Activated CD8-positive, alpha-beta T cell treated with anti-CD3 and anti-CD28 coated beads for 36 hours (primary cell): Measurements from ENCODE around the gene VGF. TPM values are rescaled to one million over a fixed set of nuclear protein-coding genes. Genes with fewer than 3 reads are reported as not detected.
"Not testable (repeated sequence)": the region's sequence is repeated elsewhere in the genome, so short reads cannot be mapped to it uniquely, and the experiment has no call there.

Experiments used
- ATAC-seq: fragments of 200-7000 bp; cut with Tn5 transposase; one replicate; pipeline ENCODE4 v1.10.0; 2021; ENCODE audit warnings: mild to moderate bottlenecking, moderate library complexity
- CTCF ChIA-PET: fragments of 350-600 bp; sonication (Branson Sonifier 250); formaldehyde crosslinking; loops from one replicate; lab custom pipeline; 2021; ENCODE audit warnings: antibody characterized with exemption; lab: Charles Lee
- POLR2A ChIA-PET: fragments of 350-600 bp; sonication (Branson Sonifier 250); formaldehyde crosslinking; loops from one replicate; lab custom pipeline; 2021; ENCODE audit warnings: antibody characterized with exemption; lab: Charles Lee
- DNase-seq: peaks from one replicate; pipeline ENCODE4 v3.0.0-alpha.2; 2020
- H3K27ac Mint-ChIP-seq: one replicate; pipeline ENCODE4 v1.8.0; 2021; ENCODE audit warnings: mild to moderate bottlenecking, mixed read lengths
- H3K27me3 Mint-ChIP-seq: one replicate; pipeline ENCODE4 v1.8.0; 2021; ENCODE audit warnings: mixed read lengths
- H3K36me3 Mint-ChIP-seq: one replicate; pipeline ENCODE4 v1.8.0; 2021; ENCODE audit warnings: low read depth, mixed read lengths
- H3K4me1 Mint-ChIP-seq: one replicate; pipeline ENCODE4 v1.8.0; 2021; ENCODE audit warnings: low read depth, mixed read lengths
- H3K4me3 Mint-ChIP-seq: one replicate; pipeline ENCODE4 v1.8.0; 2021; ENCODE audit warnings: mild to moderate bottlenecking, moderate library complexity, mixed read lengths
- H3K9me3 Mint-ChIP-seq: one replicate; pipeline ENCODE4 v1.8.0; 2021; ENCODE audit warnings: mixed read lengths
- CTCF ChIP-seq: fragments of 200-600 bp; IDR thresholded peaks from one replicate; pipeline ENCODE4 v1.8.0; 2022; ENCODE audit warnings: antibody characterized with exemption, mild to moderate bottlenecking
- intact Hi-C: fragments of 100-400 bp; cut with micrococcal nuclease; formaldehyde crosslinking; loops from one replicate; pipeline ENCODE4 v1.10.0; 2022
- total RNA-seq, 2 experiments: library from RNA; stranded (reverse); gene quantifications; one replicate each; pipeline ENCODE4 v1.2.3, GENCODE V29; 2021

The VGF gene
- total RNA-seq, 2 experiments from 2014 or later, result not detected

GRCh38 chr7:101133621-101134398, 31.6 kb downstream of the VGF start:
- H3K27ac Mint-ChIP-seq, result no peak overlapping the region
- ChIA-PET POLR2A (interaction anchor here (1.3 kb wide), 1 partner anchor 48 kb away, joined by 3 read pairs; the partner anchor contains the start of gene TRIM56), CTCF (interaction anchor here (0.9 to 6.1 kb wide), 8 partner anchors 9 to 156 kb away, joined by 3 to 33 read pairs (median 5); no protein-coding TSS in a partner anchor)
- intact Hi-C loops, result no loop called here
- H3K36me3 Mint-ChIP-seq, result no peaks in the 10 kb centered on the region
- no peaks in the 10 kb centered on the region for H3K9me3 Mint-ChIP-seq
- DNase-seq, result no peak
- peaks cover 18% of the 10 kb centered on the region for H3K27me3 Mint-ChIP-seq
- ATAC-seq, result no peak
- peaks cover 27% of the 10 kb centered on the region for H3K4me1 Mint-ChIP-seq
- H3K4me3 Mint-ChIP-seq, result no peak overlapping the region
- TF ChIP-seq CTCF, result no peak

- H3K27me3 Mint-ChIP-seq, result peaks cover 26% of the 10 kb centered on the region
- POLR2A ChIA-PET, result interaction anchor here (1.3 kb wide), 1 partner anchor 48 kb away, joined by 3 read pairs; the partner anchor contains the start of gene TRIM56
- DNase-seq, H3K36me3 Mint-ChIP-seq, intact Hi-C loops, H3K4me3 Mint-ChIP-seq, ATAC-seq, H3K27ac Mint-ChIP-seq, H3K9me3 Mint-ChIP-seq: not testable (repeated sequence)
- CTCF ChIA-PET, result interaction anchor here (1.0 to 6.1 kb wide), 4 partner anchors 11 to 150 kb away, joined by 3 to 33 read pairs (median 4); no protein-coding TSS in a partner anchor
- H3K4me1 Mint-ChIP-seq, result peaks cover 20% of the 10 kb centered on the region
Observed at GRCh38 chr7:101132626-101133600, 32.5 kb downstream of the VGF start.

GRCh38 chr7:101129603-101130117, 35.7 kb downstream of the VGF start:
- DNase-seq (no peak), ATAC-seq (no peak)
- Mint-ChIP-seq H3K4me3 (no peak overlapping the region), H3K4me1 (peaks cover 31% of the 10 kb centered on the region), H3K27ac (no peak overlapping the region), H3K27me3 (peaks cover 45% of the 10 kb centered on the region), H3K36me3 (no peaks in the 10 kb centered on the region), H3K9me3 (no peaks in the 10 kb centered on the region)
- no peak for TF ChIP-seq CTCF
- ChIA-PET CTCF (no interaction called here), POLR2A (no interaction called here)
- intact Hi-C loops, result no loop called here

GRCh38 chr7:101128040-101128834, 37.1 kb downstream of the VGF start:
- TF ChIP-seq CTCF, result no peak
- Mint-ChIP-seq H3K36me3 (no peaks in the 10 kb centered on the region), H3K4me3 (no peak overlapping the region), H3K9me3 (no peaks in the 10 kb centered on the region), H3K27ac (no peak overlapping the region), H3K27me3 (peaks cover 49% of the 10 kb centered on the region), H3K4me1 (peaks cover 27% of the 10 kb centered on the region)
- intact Hi-C loops, result no loop called here
- ChIA-PET POLR2A (no interaction called here), CTCF (interaction anchor here (1.2 to 4.8 kb wide), 2 partner anchors 16 to 155 kb away, joined by 3 to 27 read pairs; no protein-coding TSS in a partner anchor)
- no peak for DNase-seq
- no peak for ATAC-seq
